Fibroblast of peridontal ligament (primary cell): ENCODE data around the gene ATXN7L1.

Experiments
- DNase-seq: peaks from one replicate; pipeline ENCODE4 v3.0.0-alpha.2; 2010; ENCODE audit errors: extremely low read depth

ATXN7L1 gene

DNA sequence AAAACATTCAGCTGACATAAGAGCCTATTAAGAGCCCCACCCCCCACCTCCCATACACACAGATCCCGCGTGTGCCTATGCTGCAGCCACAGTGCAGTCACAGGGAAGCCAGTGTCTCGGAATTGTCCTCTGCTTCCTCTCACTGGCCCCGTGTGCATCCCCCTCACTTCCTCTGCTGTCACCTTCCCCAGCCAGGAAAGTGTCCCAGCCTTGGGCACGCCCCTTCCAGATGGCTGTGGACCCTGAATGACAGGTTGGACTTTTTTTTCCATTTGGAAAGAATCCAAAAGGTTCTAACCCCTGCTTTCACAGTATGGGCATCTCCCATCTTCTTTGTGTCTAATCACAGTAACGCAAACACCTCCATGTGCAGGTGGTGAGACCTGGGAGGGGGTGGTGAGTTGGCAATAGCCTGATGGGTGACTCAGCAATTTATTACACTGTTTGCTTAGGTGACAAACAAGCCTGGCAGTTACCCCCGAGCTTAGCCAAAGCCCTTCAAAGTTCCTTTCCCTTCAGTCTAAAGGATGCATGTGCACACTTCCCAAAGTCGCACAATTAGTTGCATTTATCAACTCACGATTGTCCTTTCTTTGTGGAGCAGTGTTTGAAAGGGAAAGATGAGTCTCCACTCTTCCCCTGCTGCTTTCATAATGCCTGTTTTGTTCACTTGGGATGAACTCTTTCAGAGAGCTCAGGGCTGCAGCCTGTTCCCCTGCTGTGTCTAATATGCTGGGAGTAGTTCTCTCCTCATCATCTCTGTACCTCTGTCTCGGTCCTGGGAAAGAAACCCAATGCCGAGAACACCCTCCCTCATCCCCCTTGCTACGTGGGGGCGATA is 227.6 kb downstream of the ATXN7L1 start:
- no peak for DNase-seq

DNA sequence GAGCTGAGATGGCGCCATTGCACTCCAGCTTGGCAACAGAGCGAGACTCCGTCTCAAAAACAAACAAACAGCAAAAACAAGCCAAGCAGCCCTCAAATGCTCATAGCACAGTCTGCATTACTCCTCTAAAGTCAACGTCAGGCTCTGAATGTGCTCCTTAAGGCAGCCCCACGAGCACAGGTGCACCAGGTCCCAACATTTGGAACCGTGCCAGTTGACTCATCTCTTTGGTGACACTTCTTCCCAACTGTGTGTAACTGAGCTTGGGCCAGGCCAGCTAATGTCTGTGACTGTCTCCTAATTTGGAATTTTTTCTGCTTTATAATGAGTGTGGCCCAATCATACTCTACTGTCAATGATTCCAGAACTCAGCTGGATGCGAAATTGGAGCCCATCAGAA is 228.8 kb downstream of the ATXN7L1 start:
- DNase-seq = no peak

GRCh38 chr7:105644937-105645336 is 231.5 kb downstream of the ATXN7L1 start:
- DNase-seq = no peak

DNA sequence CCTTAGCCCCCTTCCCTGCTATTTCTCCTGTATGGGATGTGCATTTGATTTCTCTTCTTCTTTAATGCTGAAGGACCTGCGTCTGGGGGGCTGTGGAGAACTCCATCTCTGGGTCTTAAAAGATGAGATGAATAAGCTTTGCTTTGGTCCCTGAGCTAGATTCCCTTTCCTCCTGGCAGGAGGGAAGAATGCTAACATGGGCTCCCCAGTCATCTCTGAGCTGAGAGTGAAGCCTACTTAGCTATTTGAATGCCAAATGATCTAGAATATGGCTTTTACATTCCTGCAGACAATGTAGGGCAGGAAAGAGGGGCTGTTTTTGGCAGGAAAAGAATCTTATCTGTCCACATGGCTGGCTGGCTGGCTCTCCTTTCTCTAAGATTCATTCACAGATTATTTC is 232.5 kb downstream of the ATXN7L1 start:
- DNase-seq = no peak

DNA sequence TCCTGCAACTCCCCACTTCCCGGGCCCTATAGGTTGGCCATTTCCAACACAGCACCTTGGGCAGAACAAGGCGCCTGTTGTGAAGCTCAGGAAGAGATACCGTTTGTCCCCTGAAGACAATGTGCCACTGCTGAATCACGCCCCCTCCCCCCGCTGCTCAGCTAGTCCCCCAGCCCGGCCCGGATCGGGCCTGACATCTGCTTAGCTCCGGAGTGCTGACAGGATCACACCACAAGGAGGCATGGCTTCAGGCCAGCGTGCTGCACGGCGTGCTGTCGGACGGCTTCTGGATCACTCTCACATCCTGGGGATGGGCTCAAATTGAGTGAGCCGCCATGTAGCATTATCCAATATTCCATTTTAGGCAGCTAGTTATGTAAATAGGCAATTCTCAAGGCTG is 233.0 kb downstream of the ATXN7L1 start:
- DNase-seq = no peak

DNA sequence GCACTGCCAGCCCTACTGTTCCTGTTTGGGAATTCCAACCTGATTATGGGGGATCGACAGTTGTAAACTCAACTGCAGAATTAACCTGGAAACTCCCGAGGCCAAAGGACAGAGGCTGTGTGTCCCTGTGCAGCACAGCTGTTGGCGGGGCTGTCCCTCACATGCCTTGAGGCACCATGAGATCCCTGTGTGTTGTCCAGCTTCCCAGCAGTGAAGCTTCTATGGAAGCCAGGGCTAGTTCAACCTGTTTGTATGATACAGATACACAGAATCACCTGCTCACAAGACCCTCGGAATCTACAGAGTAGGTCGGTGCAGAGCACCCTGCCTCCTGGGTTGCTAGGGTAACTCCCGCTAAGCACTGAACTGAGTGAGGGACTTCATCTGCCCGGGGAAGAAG is 234.1 kb downstream of the ATXN7L1 start:
- no peak for DNase-seq

DNA sequence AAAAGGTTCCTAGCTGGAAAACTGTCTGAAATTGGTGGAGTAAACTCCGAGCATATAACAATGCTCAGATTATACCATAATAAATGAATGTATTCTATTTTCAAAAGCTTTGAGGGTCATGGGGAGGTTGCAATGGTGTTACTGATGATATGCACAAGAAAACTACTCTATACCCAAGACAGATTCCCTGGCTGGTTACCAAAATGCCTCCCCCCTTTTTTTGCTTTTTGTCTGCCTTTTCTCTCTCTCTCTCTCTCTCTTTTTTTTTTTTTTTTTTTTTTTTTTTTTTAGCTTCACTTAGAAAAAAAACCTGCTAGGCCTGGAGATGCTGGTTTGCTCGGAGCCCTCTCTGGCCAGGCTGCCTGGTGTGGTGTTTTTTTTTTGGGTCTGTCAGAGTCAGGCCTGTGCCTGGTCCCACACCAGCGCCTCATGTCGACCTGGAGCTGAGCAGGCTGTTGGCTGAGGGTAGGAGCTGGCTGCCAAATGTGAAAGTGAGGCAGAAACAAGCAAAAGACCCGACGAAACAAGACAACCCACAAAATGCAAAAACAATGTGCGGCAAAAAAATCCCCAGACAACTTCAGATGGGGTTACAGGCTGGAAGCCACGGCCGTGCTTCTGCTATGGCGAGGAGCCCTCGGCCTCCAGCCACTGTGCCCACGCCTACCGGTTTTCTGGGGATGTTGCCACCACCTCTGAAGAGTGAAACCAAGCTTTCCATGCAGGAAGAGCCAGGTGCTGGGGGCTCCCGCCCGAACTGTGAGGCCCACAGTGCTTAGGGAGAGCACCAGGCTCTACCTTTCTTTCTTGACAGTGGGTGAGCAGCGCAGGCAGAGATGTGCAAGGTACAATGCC is 235.2 kb downstream of the ATXN7L1 start:
- no peak for DNase-seq

GRCh38 chr7:105639667-105640493 is 236.5 kb downstream of the ATXN7L1 start:
- DNase-seq = no peak

GRCh38 chr7:105638902-105639495 is 237.4 kb downstream of the ATXN7L1 start:
- no peak for DNase-seq

DNA sequence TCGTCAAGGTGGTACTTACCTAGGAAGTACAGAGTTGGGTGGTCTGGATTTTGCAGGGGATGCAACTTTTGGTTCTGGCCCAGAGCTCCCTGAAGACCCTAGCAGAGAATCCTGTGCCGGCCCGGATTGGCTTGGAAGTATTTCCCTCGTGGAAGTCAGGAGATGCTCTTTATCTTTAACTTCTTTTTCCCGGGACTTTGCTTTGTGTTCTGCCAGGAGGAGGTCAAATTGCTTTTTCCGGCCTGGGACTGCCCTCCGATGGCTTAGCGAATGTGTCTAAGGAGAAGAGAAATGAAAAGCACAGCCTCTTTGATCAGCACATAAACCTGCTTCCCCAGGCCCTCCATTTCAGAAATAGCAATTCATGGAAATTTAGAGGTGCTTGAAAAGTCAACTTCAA is 238.1 kb downstream of the ATXN7L1 start:
- DNase-seq = no peak

GRCh38 chr7:105637755-105638154 is 238.6 kb downstream of the ATXN7L1 start:
- no peak for DNase-seq

GRCh38 chr7:105636982-105637381 is 239.4 kb downstream of the ATXN7L1 start:
- DNase-seq = no peak

- no peak for DNase-seq
These were observed 241.2 kb downstream of the ATXN7L1 start for GRCh38 chr7:105635197-105635596.

DNA sequence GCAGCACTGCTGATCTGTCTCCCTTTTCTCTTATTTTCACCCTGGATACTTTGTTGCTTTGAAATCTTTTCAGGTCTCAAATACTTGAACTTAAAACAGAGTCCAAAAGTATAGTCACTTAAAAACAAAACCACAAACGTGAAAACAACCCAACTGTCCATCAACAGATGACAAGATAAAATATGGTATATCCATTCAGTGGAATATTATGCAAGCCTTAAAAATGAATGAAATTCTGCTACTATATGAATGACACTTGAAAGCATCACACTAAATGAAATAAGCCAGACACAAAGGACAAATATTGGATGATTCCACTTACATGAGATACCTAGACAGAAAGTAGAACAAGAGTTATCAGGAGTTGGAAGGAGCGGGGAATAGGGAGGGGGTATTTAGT is 250.4 kb downstream of the ATXN7L1 start:
- DNase-seq = no peak

DNA sequence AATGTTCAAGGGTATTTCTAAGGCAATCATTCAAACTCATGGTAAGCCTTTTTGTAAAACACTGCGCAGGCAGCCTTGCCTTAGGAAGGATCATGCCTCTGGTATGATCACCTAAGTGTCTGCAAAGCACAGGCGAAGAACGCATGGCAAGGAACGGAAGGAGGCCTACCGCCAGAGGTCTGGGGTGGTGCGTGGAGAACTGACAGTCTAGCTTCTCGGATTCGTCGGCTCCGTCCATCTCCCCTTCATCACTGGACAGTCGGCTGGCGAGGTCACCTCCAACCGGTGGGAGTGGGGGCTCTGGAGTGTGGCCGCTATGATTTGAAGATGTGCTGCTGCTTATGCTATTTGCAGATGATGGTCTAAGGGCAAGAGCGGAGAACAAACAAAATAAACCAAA is 252.5 kb downstream of the ATXN7L1 start:
- no peak for DNase-seq

- DNase-seq = no peak
These were observed 253.0 kb downstream of the ATXN7L1 start for GRCh38 chr7:105623378-105623777.

GRCh38 chr7:105622106-105622731 is 254.2 kb downstream of the ATXN7L1 start:
- DNase-seq = no peak

DNA sequence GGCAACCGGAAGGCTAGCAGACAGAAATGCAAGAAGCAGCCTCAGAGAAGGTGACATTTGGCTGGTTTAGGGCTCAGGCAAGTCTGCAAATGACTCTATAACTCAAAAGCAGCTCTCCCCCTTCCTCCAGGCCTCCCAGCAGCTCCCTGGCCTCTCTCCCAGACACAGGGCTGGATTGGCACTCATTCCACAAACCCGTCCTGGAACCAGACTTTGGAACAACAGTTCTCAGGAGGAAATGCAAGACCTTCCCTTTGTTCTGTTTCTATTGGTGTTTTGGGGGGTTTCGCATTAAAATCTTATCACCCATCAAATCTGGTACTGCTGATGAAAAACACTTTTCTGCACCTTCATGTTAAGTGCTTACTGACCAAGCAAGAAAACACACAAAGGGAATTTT is 254.8 kb downstream of the ATXN7L1 start:
- peak; percentile 74 for DNase-seq

GRCh38 chr7:105621176-105621575 is 255.2 kb downstream of the ATXN7L1 start:
- DNase-seq = no peak

DNA sequence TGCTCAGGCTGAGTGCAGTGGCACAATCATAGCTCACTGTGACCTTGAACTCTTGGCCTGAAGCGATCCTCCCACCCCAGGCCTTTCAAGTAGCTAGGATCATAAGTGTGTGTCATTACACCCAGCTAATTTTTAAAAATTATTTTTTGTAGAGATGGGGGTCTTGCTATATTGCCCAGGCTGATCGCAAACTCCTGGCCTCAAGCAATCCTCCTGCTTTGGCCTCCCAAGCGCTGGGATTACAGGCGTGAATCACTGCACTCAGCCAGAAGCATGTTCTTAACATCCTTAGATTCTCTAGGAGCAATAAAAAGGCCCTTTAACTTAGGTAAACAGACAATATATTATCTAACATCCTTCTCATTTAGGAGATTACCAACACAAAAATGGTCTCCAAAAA is 256.8 kb downstream of the ATXN7L1 start:
- no peak for DNase-seq

GRCh38 chr7:105618016-105618296 is 258.4 kb downstream of the ATXN7L1 start:
- DNase-seq = no peak
